Suprapubic skin (tissue), 3 donors: ENCODE data around the gene SEMA3G.

Experiments used
- POLR2AphosphoS5 ChIP-seq, 3 donors: sonication (generic); formaldehyde crosslinking; IDR thresholded peaks; one replicate each; pipeline ENCODE4 v1.6.1; 2017; ENCODE audit warnings: antibody characterized with exemption in 3 of 3
- TF ChIP-seq, protein P1 (sequence below), 2 donors: fragments of 200-600 bp in 1 of 2; fragments of 450-650 bp in 1 of 2; sonication (generic) in 1 of 2; IDR thresholded peaks; one replicate each; pipeline ENCODE4 v1.5.1; 2016 to 2019; ENCODE audit warnings: antibody characterized with exemption in 2 of 2, mild to moderate bottlenecking in 1 of 2, moderate library complexity in 1 of 2

DNA sequence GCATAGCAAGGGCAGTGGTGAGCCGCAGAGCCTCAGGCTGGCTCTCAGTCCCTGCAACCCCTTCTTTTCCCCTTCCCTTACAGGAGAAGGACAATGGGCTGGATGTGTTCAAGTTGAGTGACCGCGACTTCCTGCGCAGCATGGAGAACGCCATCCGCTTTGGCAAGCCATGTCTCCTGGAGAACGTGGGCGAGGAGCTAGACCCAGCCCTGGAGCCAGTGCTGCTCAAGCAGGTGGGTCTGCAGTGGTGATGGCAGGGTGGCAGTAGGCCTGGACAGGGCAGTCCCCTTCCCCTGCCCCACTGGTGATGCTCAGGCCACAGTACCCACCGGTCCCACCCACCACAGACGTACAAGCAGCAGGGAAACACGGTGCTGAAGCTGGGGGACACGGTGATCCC, 53.8 kb downstream of the SEMA3G start:
- TF ChIP-seq POLR2AphosphoS5 (IDR thresholded peaks at IDR 0.05) = no peak
- TF ChIP-seq, protein P1, sequence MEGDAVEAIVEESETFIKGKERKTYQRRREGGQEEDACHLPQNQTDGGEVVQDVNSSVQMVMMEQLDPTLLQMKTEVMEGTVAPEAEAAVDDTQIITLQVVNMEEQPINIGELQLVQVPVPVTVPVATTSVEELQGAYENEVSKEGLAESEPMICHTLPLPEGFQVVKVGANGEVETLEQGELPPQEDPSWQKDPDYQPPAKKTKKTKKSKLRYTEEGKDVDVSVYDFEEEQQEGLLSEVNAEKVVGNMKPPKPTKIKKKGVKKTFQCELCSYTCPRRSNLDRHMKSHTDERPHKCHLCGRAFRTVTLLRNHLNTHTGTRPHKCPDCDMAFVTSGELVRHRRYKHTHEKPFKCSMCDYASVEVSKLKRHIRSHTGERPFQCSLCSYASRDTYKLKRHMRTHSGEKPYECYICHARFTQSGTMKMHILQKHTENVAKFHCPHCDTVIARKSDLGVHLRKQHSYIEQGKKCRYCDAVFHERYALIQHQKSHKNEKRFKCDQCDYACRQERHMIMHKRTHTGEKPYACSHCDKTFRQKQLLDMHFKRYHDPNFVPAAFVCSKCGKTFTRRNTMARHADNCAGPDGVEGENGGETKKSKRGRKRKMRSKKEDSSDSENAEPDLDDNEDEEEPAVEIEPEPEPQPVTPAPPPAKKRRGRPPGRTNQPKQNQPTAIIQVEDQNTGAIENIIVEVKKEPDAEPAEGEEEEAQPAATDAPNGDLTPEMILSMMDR (IDR thresholded peaks at IDR 0.05) = no peak
